Breast epithelium (tissue), 3 donors: ENCODE data around the gene DIP2A.

Experiments
- POLR2A ChIP-seq: fragments of 450-650 bp; IDR thresholded peaks from one replicate; pipeline ENCODE4 v1.6.1; 2016; ENCODE audit warnings: antibody characterized with exemption, mild to moderate bottlenecking, moderate library complexity
- TF ChIP-seq, protein P1 (sequence below), 3 donors: fragments of 450-650 bp; IDR thresholded peaks; one replicate each; pipeline ENCODE4 v1.5.1; 2016 to 2017; ENCODE audit warnings: antibody characterized with exemption in 3 of 3, mild to moderate bottlenecking in 3 of 3, moderate library complexity in 3 of 3

- TF ChIP-seq, protein P1, sequence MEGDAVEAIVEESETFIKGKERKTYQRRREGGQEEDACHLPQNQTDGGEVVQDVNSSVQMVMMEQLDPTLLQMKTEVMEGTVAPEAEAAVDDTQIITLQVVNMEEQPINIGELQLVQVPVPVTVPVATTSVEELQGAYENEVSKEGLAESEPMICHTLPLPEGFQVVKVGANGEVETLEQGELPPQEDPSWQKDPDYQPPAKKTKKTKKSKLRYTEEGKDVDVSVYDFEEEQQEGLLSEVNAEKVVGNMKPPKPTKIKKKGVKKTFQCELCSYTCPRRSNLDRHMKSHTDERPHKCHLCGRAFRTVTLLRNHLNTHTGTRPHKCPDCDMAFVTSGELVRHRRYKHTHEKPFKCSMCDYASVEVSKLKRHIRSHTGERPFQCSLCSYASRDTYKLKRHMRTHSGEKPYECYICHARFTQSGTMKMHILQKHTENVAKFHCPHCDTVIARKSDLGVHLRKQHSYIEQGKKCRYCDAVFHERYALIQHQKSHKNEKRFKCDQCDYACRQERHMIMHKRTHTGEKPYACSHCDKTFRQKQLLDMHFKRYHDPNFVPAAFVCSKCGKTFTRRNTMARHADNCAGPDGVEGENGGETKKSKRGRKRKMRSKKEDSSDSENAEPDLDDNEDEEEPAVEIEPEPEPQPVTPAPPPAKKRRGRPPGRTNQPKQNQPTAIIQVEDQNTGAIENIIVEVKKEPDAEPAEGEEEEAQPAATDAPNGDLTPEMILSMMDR (IDR thresholded peaks at IDR 0.05): no peak
- TF ChIP-seq POLR2A: no peak
These were observed 10.6 kb downstream of the DIP2A start for GRCh38 chr21:46469275-46469674.
